MM.1S (cell line): ENCODE measurements around the gene MAGI1.

Experiments used
- DNase-seq: peaks from one replicate; pipeline ENCODE4 v3.0.0-alpha.2; 2015
- H2AFZ ChIP-seq: fragments of 300-600 bp; sonication (generic); 2 replicates; pipeline ENCODE4 v1.6.0; 2016; ENCODE audit warnings: antibody characterized with exemption, low read length
- H3F3A ChIP-seq: fragments of 300-600 bp; sonication (generic); 2 replicates; pipeline ENCODE4 v1.6.1; 2016; ENCODE audit warnings: mild to moderate bottlenecking, antibody characterized with exemption, low read length, moderate library complexity, mixed read lengths; ENCODE audit not compliant: insufficient read depth
- H3K27ac ChIP-seq: fragments of 300-600 bp; sonication (generic); 2 replicates; pipeline ENCODE4 v1.5.1; 2016; ENCODE audit warnings: mild to moderate bottlenecking, low read length
- H3K27me3 ChIP-seq: fragments of 300-600 bp; sonication (generic); replicated peaks from 2 replicates; pipeline ENCODE4 v1.6.0; 2016; ENCODE audit warnings: low read length; ENCODE audit not compliant: insufficient read depth
- H3K36me3 ChIP-seq: fragments of 300-600 bp; sonication (generic); replicated peaks from 2 replicates; pipeline ENCODE4 v1.6.1; 2016; ENCODE audit warnings: mild to moderate bottlenecking, low read length, mixed read lengths; ENCODE audit not compliant: insufficient read depth
- H3K4me1 ChIP-seq: fragments of 300-600 bp; sonication (generic); 2 replicates; pipeline ENCODE4 v1.6.1; 2016; ENCODE audit warnings: low read length, mixed read lengths
- H3K4me2 ChIP-seq: fragments of 300-600 bp; sonication (generic); 2 replicates; pipeline ENCODE4 v1.6.0; 2016; ENCODE audit warnings: low read depth, low read length
- H3K4me3 ChIP-seq: fragments of 300-600 bp; sonication (generic); 2 replicates; pipeline ENCODE4 v1.5.1; 2016; ENCODE audit warnings: low read length, mixed read lengths
- H3K79me2 ChIP-seq: fragments of 300-600 bp; sonication (generic); 2 replicates; pipeline ENCODE4 v1.6.1; 2016; ENCODE audit warnings: mixed run types, low read length, mixed read lengths
- H3K9ac ChIP-seq: fragments of 300-600 bp; sonication (generic); 2 replicates; pipeline ENCODE4 v1.6.1; 2016; ENCODE audit warnings: low read length, mixed read lengths
- H3K9me2 ChIP-seq: fragments of 300-600 bp; sonication (generic); replicated peaks from 2 replicates; pipeline ENCODE4 v1.6.1; 2016; ENCODE audit warnings: mild to moderate bottlenecking, low read length, mixed read lengths; ENCODE audit not compliant: insufficient read depth
- H3K9me3 ChIP-seq: fragments of 300-600 bp; sonication (generic); replicated peaks from 2 replicates; pipeline ENCODE4 v1.6.1; 2016; ENCODE audit warnings: mild to moderate bottlenecking, low read length, mixed read lengths; ENCODE audit not compliant: insufficient read depth
- H4K20me1 ChIP-seq: fragments of 300-600 bp; sonication (generic); 2 replicates; pipeline ENCODE4 v1.6.1; 2016; ENCODE audit warnings: mild to moderate bottlenecking, low read length, moderate library complexity, mixed read lengths; ENCODE audit not compliant: insufficient read depth
- CTCF ChIP-seq: fragments of 300-600 bp; sonication (generic); IDR thresholded peaks from 2 replicates; pipeline ENCODE4 v1.5.1; 2016; ENCODE audit warnings: antibody characterized with exemption, low read length, mixed read lengths
- EZH2 ChIP-seq: fragments of 300-600 bp; sonication (generic); optimal IDR thresholded peaks from 2 replicates; pipeline ENCODE3; 2017; ENCODE audit warnings: low read depth, mild to moderate bottlenecking, antibody characterized with exemption, low read length, mixed read lengths
- EZH2phosphoT487 ChIP-seq: fragments of 300-600 bp; sonication (generic); IDR thresholded peaks from 2 replicates; pipeline ENCODE4 v1.6.1; 2018; ENCODE audit warnings: antibody characterized with exemption, low read length

Gene MAGI1

GRCh38 chr3:65748326-65748725, 290.4 kb downstream of the MAGI1 start:
- Histone ChIP-seq H3K9me3 (no peaks in the 10 kb centered on the region), H3K9me2 (no peaks in the 10 kb centered on the region), H3K4me3 (no peak overlapping the region), H3K4me1 (no peaks in the 10 kb centered on the region), H4K20me1 (no peaks in the 10 kb centered on the region; the same call in 1 of the 2 replicates), H3K27ac (no peak overlapping the region), H3K9ac (no peak overlapping the region), H3K36me3 (no peaks in the 10 kb centered on the region), H3K79me2 (no peaks in the 10 kb centered on the region), H3F3A (no peaks in the 10 kb centered on the region), H3K4me2 (no peak overlapping the region), H2AFZ (no peak overlapping the region), H3K27me3 (no peaks in the 10 kb centered on the region)
- DNase-seq = no peak
- TF ChIP-seq CTCF (no peak), EZH2 (no peak), EZH2phosphoT487 (no peak)

DNA sequence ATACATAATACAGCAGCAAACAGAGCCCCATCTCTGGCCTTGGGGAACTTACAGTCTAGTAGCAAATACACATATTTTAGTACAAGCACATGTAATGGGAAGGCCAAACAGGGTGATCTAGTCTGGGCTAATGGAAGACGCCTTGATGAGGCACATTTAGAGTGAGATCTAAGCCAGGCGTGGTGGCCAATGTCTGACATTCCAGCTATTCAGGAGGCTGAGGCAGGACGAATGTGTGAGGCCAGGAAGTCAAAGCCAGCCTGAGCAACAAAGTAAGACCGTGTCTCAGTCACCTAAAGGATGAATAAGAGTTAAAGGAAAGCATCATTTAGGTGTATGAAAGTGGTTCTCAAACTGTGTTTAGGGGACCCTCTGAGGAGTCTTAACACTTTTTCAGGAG, 291.9 kb downstream of the MAGI1 start:
- no peaks in the 10 kb centered on the region for H3K36me3 ChIP-seq
- H3K27ac ChIP-seq = no peak overlapping the region
- H3K9ac ChIP-seq = no peak overlapping the region
- TF ChIP-seq EZH2 = no peak
- TF ChIP-seq CTCF = no peak
- TF ChIP-seq EZH2phosphoT487 = no peak
- H3K9me2 ChIP-seq = no peaks in the 10 kb centered on the region
- H2AFZ ChIP-seq = no peak overlapping the region
- H3K79me2 ChIP-seq = no peaks in the 10 kb centered on the region
- H3F3A ChIP-seq = no peaks in the 10 kb centered on the region
- H3K4me2 ChIP-seq = no peak overlapping the region
- no peaks in the 10 kb centered on the region; the same call in 1 of the 2 replicates for H4K20me1 ChIP-seq
- H3K4me1 ChIP-seq = no peaks in the 10 kb centered on the region
- DNase-seq = no peak
- no peaks in the 10 kb centered on the region for H3K9me3 ChIP-seq
- H3K4me3 ChIP-seq = no peak overlapping the region
- H3K27me3 ChIP-seq = no peaks in the 10 kb centered on the region

DNA sequence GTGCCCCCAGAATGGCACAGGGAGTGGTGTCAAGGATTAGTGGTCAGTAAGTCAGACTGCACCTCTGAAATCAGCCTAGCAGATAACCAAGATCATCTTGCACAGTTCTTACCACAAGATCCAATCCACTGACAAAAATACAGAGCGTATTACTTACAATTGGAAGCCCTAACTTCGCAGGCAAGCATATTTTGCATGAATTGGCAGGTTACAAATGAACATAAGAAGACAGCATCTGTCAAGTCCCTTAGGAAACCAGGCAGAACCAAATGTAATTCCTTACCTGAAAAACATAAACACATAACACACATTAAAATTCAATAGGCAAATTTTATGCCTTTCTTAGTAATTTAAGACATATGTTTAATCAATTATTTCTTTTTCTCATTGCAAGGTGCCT, 293.4 kb downstream of the MAGI1 start:
- Histone ChIP-seq H4K20me1 (no peaks in the 10 kb centered on the region; the same call in 1 of the 2 replicates), H3K4me2 (no peak overlapping the region), H3K36me3 (no peaks in the 10 kb centered on the region), H3K4me3 (no peak overlapping the region), H3K4me1 (no peaks in the 10 kb centered on the region), H3K27me3 (no peaks in the 10 kb centered on the region), H3K27ac (no peak overlapping the region), H3K9me2 (no peaks in the 10 kb centered on the region), H3K9me3 (no peaks in the 10 kb centered on the region), H3K79me2 (no peaks in the 10 kb centered on the region), H2AFZ (no peak overlapping the region), H3K9ac (no peak overlapping the region), H3F3A (no peaks in the 10 kb centered on the region)
- DNase-seq = no peak
- TF ChIP-seq EZH2phosphoT487 = no peak
- TF ChIP-seq EZH2 = no peak
- TF ChIP-seq CTCF = no peak
